COLO829 (cell line): ENCODE data around the gene SERTAD1.
"Not testable (repeated sequence)": the region's sequence is repeated elsewhere in the genome, so short reads cannot be mapped to it uniquely, and the experiment has no call there.

Experiments
- DNase-seq: peaks from one replicate; pipeline ENCODE4 v3.0.0; 2012; ENCODE audit warnings: low spot score

SERTAD1 gene

GRCh38 chr19:40425450-40426287, at the start of gene SERTAD1:
Gene SERTAD1, minus strand, starts transcription at chr19:40425992. Its CDS starts 2,446 bp downstream, at chr19:40423546.
- DNase-seq, result peak; percentile 98

- no peak for DNase-seq
These were observed 48.9 kb upstream of the SERTAD1 start for GRCh38 chr19:40474737-40475136.

DNA sequence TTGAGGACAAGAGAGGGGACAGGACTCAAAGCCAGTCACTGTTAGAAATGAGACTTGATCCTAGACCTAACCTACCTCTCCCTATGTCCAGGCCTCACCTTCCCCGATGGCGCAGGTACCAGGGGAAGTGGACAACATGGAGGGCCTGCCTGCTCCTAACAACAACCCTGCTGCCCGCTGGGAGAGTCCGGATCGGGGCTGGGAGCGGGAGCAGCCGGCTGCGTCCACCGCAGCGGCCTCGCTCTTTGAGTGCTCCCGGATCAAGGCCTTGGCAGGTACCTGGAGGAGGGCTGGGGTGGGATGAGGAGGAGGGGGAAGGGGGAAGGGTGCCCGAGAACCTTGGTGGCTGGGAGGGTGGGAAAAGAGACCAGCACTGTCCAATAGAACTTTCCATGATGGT, 46.7 kb upstream of the SERTAD1 start:
- DNase-seq, result no peak

DNA sequence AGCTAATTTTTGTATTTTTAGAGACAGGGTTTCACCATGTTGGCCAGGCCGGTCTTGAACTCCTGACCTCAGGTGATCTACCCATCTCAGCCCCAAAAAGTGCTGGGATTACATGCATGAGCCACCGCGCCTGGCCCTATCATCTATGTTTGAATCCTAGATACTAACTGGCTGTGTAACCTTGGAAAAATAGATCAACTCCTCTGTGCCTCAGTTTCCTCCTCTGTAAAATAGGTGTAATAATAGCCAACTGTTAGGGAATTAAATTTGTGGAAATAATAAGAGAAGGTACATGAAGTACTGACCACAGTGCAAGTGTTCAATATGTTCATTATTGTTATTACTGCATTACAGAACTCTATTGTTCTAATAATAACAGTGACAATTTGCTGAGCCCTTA, 45.3 kb upstream of the SERTAD1 start:
- no peak for DNase-seq

DNA sequence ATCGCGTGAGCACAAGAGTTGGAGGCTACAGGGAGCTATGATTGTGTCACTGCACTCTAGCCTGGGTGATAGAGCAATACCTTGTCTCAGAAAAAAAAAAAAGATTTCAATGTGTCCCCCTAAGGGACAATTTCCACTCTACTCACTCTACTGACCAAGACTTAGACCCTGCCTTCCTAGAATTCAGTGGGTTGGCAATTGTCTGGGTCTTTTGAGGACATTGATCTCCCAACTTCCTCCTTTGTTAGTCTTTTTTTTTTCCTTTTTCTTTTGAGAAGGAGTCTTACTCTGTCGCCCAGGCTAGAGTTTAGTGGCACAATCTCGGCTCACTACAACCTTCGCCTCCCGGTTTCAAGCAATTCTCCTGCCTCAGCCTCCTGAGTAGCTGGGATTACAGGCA, 43.2 kb upstream of the SERTAD1 start:
- no peak for DNase-seq

- no peak for DNase-seq
These were observed 41.4 kb upstream of the SERTAD1 start, which contains the start of gene SPTBN4 for GRCh38 chr19:40466985-40467734. Gene SPTBN4, plus strand, starts transcription at chr19:40467001. Its CDS starts 5,621 bp downstream, at chr19:40472622.

GRCh38 chr19:40466219-40466984, 40.6 kb upstream of the SERTAD1 start:
- no peak for DNase-seq

- DNase-seq, result peak; percentile 97
These were observed 39.9 kb upstream of the SERTAD1 start, which contains the start of gene BLVRB for GRCh38 chr19:40465557-40466218. Gene BLVRB, minus strand, starts transcription at chr19:40465745. Its CDS starts 57 bp downstream, at chr19:40465688.

DNA sequence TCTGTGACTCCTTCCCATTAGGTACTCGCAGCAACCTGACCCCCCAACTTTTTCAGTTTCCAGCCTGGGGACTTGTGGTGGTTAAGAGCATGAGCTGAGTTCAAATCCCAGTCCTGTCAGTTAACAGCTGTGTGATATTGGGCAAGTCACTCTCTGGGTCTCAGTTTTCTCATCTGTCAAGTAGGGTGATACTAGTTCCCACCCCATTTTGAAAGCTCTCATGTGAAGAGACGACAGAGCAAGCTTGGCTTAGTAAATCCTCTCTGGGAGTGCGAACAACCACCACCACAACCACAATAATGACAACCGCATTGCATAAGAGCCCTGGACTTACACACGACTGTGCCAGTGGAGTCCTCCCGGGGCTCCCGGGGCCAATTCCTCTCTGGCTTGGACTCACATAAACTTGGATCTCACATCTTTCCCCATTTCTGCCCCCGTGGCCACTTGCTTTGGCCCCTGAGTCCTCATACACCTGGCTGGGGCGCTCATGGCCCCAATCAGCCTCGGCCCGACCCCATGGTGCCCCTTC, 39.3 kb upstream of the SERTAD1 start:
- DNase-seq, result no peak

DNA sequence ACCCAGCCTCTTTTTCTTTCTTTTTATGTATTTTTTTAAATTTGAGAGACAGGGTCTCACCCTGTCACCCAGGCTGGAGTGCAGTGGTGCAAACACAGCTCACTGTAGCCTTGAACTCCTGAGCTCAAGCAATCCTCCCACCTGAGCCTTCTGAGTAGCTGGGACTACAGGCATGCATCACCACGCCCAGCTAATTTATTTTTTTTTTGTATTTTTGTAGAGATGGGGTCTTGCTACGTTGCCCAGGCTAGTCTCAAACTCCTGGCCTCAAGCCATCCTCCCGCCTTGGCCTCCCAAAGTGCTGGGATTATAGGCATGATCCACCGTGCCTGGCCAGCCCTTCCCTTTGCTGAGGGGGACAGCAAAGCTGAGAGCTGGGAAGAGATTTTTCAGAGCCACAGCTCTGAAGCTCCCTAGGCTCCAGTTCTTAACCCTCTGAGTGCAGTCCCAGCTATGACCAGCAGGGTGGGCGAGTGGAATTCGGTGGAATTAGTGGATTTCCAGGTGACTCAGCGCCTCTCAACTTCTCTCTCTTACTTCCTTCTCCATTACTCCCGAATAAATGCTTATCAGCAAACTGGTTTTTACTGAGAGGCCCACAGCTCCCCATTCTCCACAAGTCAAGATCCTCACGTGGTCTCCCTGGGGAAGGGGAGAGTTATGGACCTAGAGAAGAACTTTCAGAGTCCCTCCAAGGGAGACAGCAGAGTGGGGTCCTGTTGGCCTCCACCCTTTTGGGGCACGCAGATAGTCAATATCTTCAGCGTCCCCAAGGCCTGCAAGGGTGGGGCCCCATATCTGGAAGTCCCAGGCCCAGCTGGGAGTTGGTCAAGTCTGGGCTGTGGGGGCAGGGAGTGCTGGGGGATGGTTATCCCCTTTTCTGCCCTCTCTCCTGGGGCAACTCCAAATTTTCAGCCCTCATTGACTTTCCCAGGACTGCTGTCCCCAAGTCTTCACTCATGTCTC, 38.5 kb upstream of the SERTAD1 start:
- DNase-seq, result peak; percentile 72

GRCh38 chr19:40463587-40464037, 37.8 kb upstream of the SERTAD1 start:
- DNase-seq, result not testable (repeated sequence)

DNA sequence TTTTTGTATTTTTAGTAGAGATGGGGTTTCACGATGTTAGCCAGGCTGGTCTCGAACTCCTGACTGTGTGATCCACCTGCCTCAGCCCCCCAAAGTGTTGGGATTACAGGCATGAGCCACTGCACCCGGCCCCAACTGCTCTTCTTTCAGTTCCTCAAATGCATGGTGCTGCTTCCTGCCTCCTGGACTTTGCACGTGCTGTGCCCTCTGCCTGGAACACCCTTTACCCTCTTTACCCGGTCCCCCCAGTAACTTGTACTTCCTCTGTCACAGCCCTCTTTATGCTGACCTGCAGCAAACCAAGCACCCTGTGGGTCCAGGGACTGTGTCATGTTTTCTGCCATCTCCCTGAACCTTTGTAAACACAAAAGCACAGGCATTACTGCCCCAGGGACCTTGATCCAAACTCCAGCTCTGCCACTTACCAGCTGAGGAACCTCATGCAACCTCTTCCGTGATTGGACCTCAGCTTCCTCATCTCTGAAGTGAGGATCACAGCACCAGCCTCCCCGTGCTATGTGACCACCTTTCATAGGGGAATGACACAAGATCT, 36.0 kb upstream of the SERTAD1 start:
- no peak for DNase-seq

- no peak for DNase-seq
These were observed 34.4 kb upstream of the SERTAD1 start for GRCh38 chr19:40460185-40460584.

GRCh38 chr19:40458597-40458974, 32.8 kb upstream of the SERTAD1 start:
- DNase-seq, result no peak

DNA sequence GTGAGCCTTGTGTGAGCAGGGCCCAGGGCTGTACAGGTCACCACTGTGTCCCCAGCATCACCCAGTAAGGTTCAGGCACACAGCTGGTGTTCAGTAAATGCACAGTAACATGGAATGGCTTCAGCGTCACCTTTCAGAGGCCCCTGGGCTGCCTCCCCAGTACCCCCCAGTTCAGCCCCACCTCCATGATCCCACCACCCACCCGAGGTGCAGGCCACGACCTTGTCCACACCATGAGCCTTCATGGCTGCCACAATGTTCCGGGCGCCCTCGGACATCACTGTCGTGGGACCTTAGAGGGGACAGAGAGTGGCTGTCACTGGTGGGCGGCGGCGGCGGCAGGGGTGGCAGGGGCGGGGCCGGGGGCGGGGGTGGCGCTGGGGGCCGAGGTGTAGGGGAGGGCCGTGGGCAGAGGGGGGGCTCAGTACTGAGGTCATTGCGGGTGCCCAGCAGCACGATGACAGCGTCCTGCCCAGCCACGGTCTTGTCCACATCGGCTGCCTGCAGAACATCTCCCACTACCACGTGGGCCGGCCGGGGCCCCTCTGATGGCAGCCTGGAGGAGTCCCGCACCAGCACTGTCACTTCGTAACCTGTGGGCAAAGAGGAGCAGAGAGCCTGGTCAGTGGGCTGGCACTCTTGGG, 32.3 kb upstream of the SERTAD1 start:
- DNase-seq, result no peak

DNA sequence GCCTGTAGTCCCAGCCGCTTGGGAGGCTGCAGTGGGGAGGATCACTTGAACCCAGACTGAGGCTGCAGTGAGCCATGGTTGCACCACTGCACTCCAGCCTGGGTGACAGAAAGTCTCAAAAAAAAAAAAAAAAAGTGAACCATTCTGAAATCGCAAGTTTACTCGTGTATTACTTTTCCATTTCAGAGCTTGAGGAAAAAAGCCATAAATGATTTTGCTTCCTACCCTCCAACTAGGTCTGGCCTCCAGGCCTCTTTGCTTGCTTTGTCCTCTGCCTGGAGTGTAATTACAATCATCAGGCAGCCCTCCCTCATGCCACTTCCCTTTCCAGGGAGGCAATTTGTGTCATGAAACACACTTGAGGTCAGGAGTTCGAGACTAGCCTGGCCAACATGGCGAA, 31.3 kb upstream of the SERTAD1 start:
- DNase-seq, result no peak

DNA sequence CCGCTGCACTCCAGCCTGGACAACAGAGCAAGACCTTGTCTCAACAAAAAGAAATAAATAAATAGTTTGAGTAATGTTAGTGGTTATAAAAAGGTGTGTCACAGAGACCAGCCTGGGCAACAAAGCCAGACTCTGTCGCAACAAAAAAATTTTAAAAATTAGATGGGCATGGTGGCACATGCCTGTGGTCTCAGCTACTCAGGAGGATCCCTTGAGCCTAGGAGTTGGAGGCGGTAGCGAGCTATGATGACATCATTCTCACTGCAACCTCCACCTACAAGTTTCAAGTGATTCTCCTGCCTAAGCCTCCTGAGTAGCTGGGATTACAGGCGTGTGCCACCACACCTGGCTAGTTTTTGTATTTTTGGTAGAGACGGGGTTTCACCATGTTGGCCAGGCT, 28.2 kb upstream of the SERTAD1 start:
- not testable (repeated sequence) for DNase-seq

- no peak for DNase-seq
These were observed 27.5 kb upstream of the SERTAD1 start for GRCh38 chr19:40453151-40453735.

- no peak for DNase-seq
These were observed 26.2 kb upstream of the SERTAD1 start for GRCh38 chr19:40452016-40452415.
